Breast epithelium (tissue), 4 donors: ENCODE data around the gene CLCN2. TPM values are rescaled to one million over a fixed set of nuclear protein-coding genes. Genes with fewer than 3 reads are reported as not detected.
A peak's percentile ranks its signal among the peaks of the same experiment; 100 is the strongest.

Experiments
- DNase-seq, 2 donors: peaks; one replicate each; pipeline ENCODE4 v3.0.0-alpha.2; 2019; ENCODE audit warnings: low spot score in 2 of 2
- H3K27ac ChIP-seq, 2 donors: fragments of 200-600 bp; sonication (generic) in 1 of 2; one replicate each; pipeline ENCODE4 v1.5.1; 2016 to 2019; ENCODE audit warnings: mild to moderate bottlenecking in 1 of 2
- H3K27me3 ChIP-seq, 2 donors: fragments of 200-600 bp; sonication (generic) in 1 of 2; one replicate each; pipeline versions ENCODE4 v1.5.1 to v1.6.0; 2017 to 2019; ENCODE audit warnings: control low read depth in 1 of 2, mild to moderate bottlenecking in 1 of 2
- H3K36me3 ChIP-seq: fragments of 200-600 bp; one replicate; pipeline ENCODE4 v1.5.1; 2019
- H3K4me1 ChIP-seq, 2 donors: fragments of 200-600 bp; sonication (generic); one replicate each; pipeline ENCODE4 v1.5.1; 2016 to 2019; ENCODE audit warnings: control low read depth in 1 of 2
- H3K4me3 ChIP-seq, 3 donors: fragments of 200-600 bp; sonication (generic); 1 replicate in 2 of 3; 2 replicates in 1 of 3; pipeline ENCODE4 v1.5.1; 2016 to 2019; ENCODE audit warnings: mild to moderate bottlenecking in 3 of 3, moderate library complexity in 2 of 3
- H3K9me3 ChIP-seq, 2 donors: fragments of 200-600 bp; sonication (generic) in 1 of 2; one replicate each; pipeline ENCODE4 v1.5.1; 2016 to 2019; ENCODE audit warnings: control low read depth in 1 of 2
- CTCF ChIP-seq, 3 donors: fragments of 450-650 bp; IDR thresholded peaks; one replicate each; pipeline ENCODE4 v1.5.1; 2016 to 2017; ENCODE audit warnings: antibody characterized with exemption in 3 of 3, mild to moderate bottlenecking in 3 of 3, moderate library complexity in 3 of 3
- POLR2A ChIP-seq: fragments of 450-650 bp; IDR thresholded peaks from one replicate; pipeline ENCODE4 v1.6.1; 2016; ENCODE audit warnings: antibody characterized with exemption, mild to moderate bottlenecking, moderate library complexity
- POLR2AphosphoS5 ChIP-seq, 3 donors: sonication (generic); formaldehyde crosslinking; IDR thresholded peaks; one replicate each; pipeline ENCODE4 v1.6.1; 2017; ENCODE audit warnings: antibody characterized with exemption in 3 of 3
- intact Hi-C: fragments of 100-400 bp; cut with DNase I; formaldehyde crosslinking; loops from one replicate; pipeline ENCODE4 v1.15.1; 2023; ENCODE audit warnings: low total_unique reads
- total RNA-seq, 3 donors: library from RNA; depleted of rRNA; stranded (reverse); fragments of >200 nt; gene quantifications; one replicate each; pipeline ENCODE4 v1.1.0, GENCODE V29; 2016

CLCN2 gene
- total RNA-seq, 3 donors from 2014 or later = 2.1 to 4.2 (median 2.6) TPM

DNA sequence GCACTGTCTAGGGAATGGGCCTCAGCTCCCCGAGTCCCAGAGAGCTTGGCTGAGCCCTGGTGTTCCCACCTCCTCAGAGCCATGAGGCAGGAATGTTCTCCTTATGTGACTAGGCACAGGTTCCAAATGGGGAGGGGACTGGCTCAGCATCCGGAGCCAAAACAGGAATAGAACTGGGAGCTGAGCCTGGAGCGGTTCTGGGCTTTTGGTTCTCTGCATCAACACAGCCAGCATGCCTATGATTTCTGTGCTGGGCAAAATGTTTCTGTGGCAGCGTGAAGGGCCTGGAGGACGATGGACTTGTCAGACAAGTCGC is 24.0 kb downstream of the CLCN2 start, which contains the start of gene FAM131A:
Gene FAM131A, plus strand, starts transcription at position 202 of the 316 bp plus-strand sequence. Its CDS starts 31 bp downstream, at position 233.
- intact Hi-C loops = no loop called here
- TF ChIP-seq CTCF (IDR thresholded peaks at IDR 0.05) (no peak), POLR2A (no peak), POLR2AphosphoS5 (IDR thresholded peaks at IDR 0.05) (peak in 1 of 3 donors; percentile 21)

GRCh38 chr3:184336547-184337398 is 24.6 kb downstream of the CLCN2 start:
- no peak for DNase-seq
- H3K27ac ChIP-seq = peak overlapping the region; percentile 98
- peak in 1 of 3 donors; percentile 21 for TF ChIP-seq POLR2AphosphoS5 (IDR thresholded peaks at IDR 0.05)
- no peak for TF ChIP-seq CTCF (IDR thresholded peaks at IDR 0.05)
- peak overlapping the region; percentile 83 to 87 (median 84) for H3K4me3 ChIP-seq
- H3K27me3 ChIP-seq = no peaks in the 10 kb centered on the region
- H3K9me3 ChIP-seq = no peaks in the 10 kb centered on the region
- intact Hi-C loops = no loop called here
- H3K4me1 ChIP-seq = peaks cover 8 to 11% of the 10 kb centered on the region in 2 donors
- peaks cover 5% of the 10 kb centered on the region for H3K36me3 ChIP-seq

More for the DNA sequence above, 24.0 kb downstream of the CLCN2 start, which contains the start of gene FAM131A:
- no peaks in the 10 kb centered on the region for H3K9me3 ChIP-seq
- H3K4me1 ChIP-seq = peaks cover 8 to 11% of the 10 kb centered on the region in 2 donors
- peak within 1 kb of the TSS; percentile 83 to 87 (median 84) for H3K4me3 ChIP-seq
- peaks cover 5% of the 10 kb centered on the region for H3K36me3 ChIP-seq
- peak within 1 kb of the TSS; percentile 98 for H3K27ac ChIP-seq
- peak in 1 of 2 donors; percentile 72 for DNase-seq
- H3K27me3 ChIP-seq = no peaks in the 10 kb centered on the region

GRCh38 chr3:184335661-184336546 is 25.5 kb downstream of the CLCN2 start:
- no peaks in the 10 kb centered on the region for H3K27me3 ChIP-seq
- H3K9me3 ChIP-seq = no peaks in the 10 kb centered on the region
- peak overlapping the region; percentile 98 for H3K27ac ChIP-seq
- peak; percentile 76 to 85 for DNase-seq
- peaks cover 5% of the 10 kb centered on the region for H3K36me3 ChIP-seq
- peak overlapping the region; percentile 83 to 87 (median 84) for H3K4me3 ChIP-seq
- TF ChIP-seq CTCF (IDR thresholded peaks at IDR 0.05) (no peak), POLR2A (peak; percentile 55), POLR2AphosphoS5 (IDR thresholded peaks at IDR 0.05) (peak in 2 of 3 donors; percentile 60 to 93)
- H3K4me1 ChIP-seq = peaks cover 8 to 11% of the 10 kb centered on the region in 2 donors
- intact Hi-C loops = no loop called here

- no peak for DNase-seq
- peaks cover 8 to 11% of the 10 kb centered on the region in 2 donors for H3K4me1 ChIP-seq
- intact Hi-C loops = no loop called here
- peaks cover 5% of the 10 kb centered on the region for H3K36me3 ChIP-seq
- peak overlapping the region; percentile 98 for H3K27ac ChIP-seq
- H3K4me3 ChIP-seq = peak overlapping the region; percentile 83 to 87 (median 84)
- H3K9me3 ChIP-seq = no peaks in the 10 kb centered on the region
- no peaks in the 10 kb centered on the region for H3K27me3 ChIP-seq
- no peak for TF ChIP-seq POLR2AphosphoS5 (IDR thresholded peaks at IDR 0.05)
- no peak for TF ChIP-seq CTCF (IDR thresholded peaks at IDR 0.05)
- no peak for TF ChIP-seq POLR2A
Observed at GRCh38 chr3:184335291-184335660, 26.1 kb downstream of the CLCN2 start.
